ENCODE results near the gene RAP1GAP. TPM values are rescaled to one million over a fixed set of nuclear protein-coding genes. Genes with fewer than 3 reads are reported as not detected.

The RAP1GAP gene
- total RNA-seq, 2 experiments from 2014 or later, result not detected

DNA sequence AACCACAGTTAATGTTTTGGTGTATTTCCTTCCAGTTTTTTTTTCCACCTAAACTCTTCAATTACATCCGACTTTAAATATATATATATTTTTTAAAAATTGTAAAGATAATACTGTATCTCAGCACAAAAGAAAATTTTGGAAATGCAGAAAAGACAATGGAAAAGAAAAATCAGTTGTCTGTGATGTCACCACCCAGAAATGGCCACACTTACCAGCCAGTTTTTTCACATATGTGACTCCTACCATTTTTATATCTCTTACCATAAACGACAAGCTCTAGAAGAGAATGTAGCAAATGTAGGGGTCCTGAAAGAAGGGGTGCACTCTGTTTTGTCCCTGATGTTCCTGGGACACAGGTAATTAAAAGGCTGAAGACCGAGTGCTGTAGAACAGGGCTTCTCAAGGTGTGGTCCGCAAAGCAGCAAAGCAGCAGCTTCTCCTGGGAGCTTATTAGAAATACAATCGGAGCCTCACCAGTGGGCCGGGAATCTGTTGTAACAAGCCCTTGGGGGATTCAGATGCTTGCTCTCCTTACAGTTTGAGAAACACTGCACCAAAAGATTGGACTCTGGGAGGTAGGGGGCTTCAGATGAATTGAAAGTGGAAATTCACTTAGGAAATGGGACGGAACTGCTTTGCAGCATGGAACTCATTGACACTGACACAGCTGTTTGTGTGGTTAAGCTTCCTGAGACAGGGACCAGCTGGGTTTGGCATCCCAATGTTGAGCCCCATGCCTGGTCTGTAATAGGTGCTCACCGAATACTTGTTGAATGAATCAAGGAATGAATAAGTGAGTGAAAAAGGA, 115.8 kb downstream of the RAP1GAP start:
- no peaks in the 10 kb centered on the region for H3K4me1 ChIP-seq (ENCODE audit: insufficient read depth, low read length, poor library complexity, severe bottlenecking)
- TF ChIP-seq, protein P1, sequence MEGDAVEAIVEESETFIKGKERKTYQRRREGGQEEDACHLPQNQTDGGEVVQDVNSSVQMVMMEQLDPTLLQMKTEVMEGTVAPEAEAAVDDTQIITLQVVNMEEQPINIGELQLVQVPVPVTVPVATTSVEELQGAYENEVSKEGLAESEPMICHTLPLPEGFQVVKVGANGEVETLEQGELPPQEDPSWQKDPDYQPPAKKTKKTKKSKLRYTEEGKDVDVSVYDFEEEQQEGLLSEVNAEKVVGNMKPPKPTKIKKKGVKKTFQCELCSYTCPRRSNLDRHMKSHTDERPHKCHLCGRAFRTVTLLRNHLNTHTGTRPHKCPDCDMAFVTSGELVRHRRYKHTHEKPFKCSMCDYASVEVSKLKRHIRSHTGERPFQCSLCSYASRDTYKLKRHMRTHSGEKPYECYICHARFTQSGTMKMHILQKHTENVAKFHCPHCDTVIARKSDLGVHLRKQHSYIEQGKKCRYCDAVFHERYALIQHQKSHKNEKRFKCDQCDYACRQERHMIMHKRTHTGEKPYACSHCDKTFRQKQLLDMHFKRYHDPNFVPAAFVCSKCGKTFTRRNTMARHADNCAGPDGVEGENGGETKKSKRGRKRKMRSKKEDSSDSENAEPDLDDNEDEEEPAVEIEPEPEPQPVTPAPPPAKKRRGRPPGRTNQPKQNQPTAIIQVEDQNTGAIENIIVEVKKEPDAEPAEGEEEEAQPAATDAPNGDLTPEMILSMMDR (conservative IDR thresholded peaks at IDR 0.05; ENCODE audit: low read length), result no peak
- no peak for TF ChIP-seq EZH2phosphoT487 (IDR thresholded peaks at IDR 0.05; ENCODE audit: borderline replicate concordance, low read depth, low read length)
- no peak overlapping the region for H3K27ac ChIP-seq (ENCODE audit: low read depth, low read length, poor library complexity, severe bottlenecking)
- intact Hi-C loops (cut with micrococcal nuclease; ENCODE audit: unreplicated experiment), result no loop called here
- H3K79me2 ChIP-seq (ENCODE audit: insufficient read depth, low read depth, low read length), result no peaks in the 10 kb centered on the region
- no peak overlapping the region for H2AFZ ChIP-seq (ENCODE audit: low read length)
- no peaks in the 10 kb centered on the region for H3K9me2 ChIP-seq (ENCODE audit: insufficient read depth, low read length)
- ChIA-PET POLR2A (no interaction called here), CTCF (ENCODE audit: unreplicated experiment) (no interaction called here)
- H3K36me3 ChIP-seq (ENCODE audit: insufficient read depth, low read length), result no peaks in the 10 kb centered on the region
- no peaks in the 10 kb centered on the region for H3K9me3 ChIP-seq (ENCODE audit: low read length)
- no peak overlapping the region for H3K4me3 ChIP-seq (ENCODE audit: low read depth, low read length, poor library complexity, severe bottlenecking)
- no peak overlapping the region for H3K4me2 ChIP-seq (ENCODE audit: low read length)
- BruUV-seq (replicated peaks), result no TSS peak
- DNase-seq (ENCODE audit: low spot score), result no peak
- no peaks in the 10 kb centered on the region for H4K20me1 ChIP-seq (ENCODE audit: insufficient read depth, low read length)

- Histone ChIP-seq H3K36me3 (ENCODE audit: insufficient read depth, low read length) (no peaks in the 10 kb centered on the region), H3K27ac (ENCODE audit: low read depth, low read length, poor library complexity, severe bottlenecking) (no peak overlapping the region), H2AFZ (ENCODE audit: low read length) (no peak overlapping the region), H3K9me3 (ENCODE audit: low read length) (no peaks in the 10 kb centered on the region), H3K79me2 (ENCODE audit: insufficient read depth, low read depth, low read length) (no peaks in the 10 kb centered on the region), H3K9me2 (ENCODE audit: insufficient read depth, low read length) (no peaks in the 10 kb centered on the region), H3K4me2 (ENCODE audit: low read length) (no peak overlapping the region), H4K20me1 (ENCODE audit: insufficient read depth, low read length) (no peaks in the 10 kb centered on the region), H3K4me1 (ENCODE audit: insufficient read depth, low read length, poor library complexity, severe bottlenecking) (no peaks in the 10 kb centered on the region), H3K4me3 (ENCODE audit: low read depth, low read length, poor library complexity, severe bottlenecking) (no peak overlapping the region)
- no TSS peak for BruUV-seq (replicated peaks)
- DNase-seq (ENCODE audit: low spot score), result no peak
- TF ChIP-seq EZH2phosphoT487 (IDR thresholded peaks at IDR 0.05; ENCODE audit: borderline replicate concordance, low read depth, low read length), result no peak
- TF ChIP-seq, protein P1 (conservative IDR thresholded peaks at IDR 0.05; ENCODE audit: low read length), result no peak
- POLR2A ChIA-PET, result no interaction called here
- intact Hi-C loops (cut with micrococcal nuclease; ENCODE audit: unreplicated experiment), result no loop called here
- CTCF ChIA-PET (ENCODE audit: unreplicated experiment), result no interaction called here
Measured at GRCh38 chr1:21552715-21553114, 116.4 kb downstream of the RAP1GAP start.

DNA sequence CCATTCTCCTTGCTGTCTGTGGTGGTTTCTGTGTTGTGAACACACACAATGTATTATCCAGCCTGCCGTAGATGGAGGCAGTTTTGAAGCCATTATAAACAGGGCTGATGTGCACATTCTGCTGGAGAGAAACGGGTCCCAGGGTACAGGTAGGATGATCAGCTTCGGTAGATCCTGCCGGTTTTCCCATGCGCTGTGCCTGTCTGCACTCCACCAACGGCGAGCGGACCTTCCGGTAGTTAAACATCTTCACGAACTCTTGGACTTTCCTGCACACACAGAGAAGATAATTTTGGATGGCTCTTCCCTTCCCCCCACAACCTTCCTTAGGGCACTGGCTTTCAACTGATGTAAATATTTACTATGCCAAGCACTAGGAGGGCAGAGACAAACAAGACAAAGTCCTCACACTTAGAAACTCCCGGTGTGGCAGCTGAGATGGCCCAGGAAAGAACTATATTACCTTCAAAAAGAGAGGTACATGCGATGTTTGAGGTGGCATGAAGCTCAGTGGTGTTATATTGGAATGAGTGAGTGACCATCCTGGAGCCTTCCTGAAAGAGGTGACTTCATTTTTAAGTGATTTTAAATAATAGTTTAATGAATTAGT, 118.2 kb downstream of the RAP1GAP start:
- no peak overlapping the region for H2AFZ ChIP-seq (ENCODE audit: low read length)
- no peak overlapping the region for H3K27ac ChIP-seq (ENCODE audit: low read depth, low read length, poor library complexity, severe bottlenecking)
- H3K4me1 ChIP-seq (ENCODE audit: insufficient read depth, low read length, poor library complexity, severe bottlenecking), result no peaks in the 10 kb centered on the region
- TF ChIP-seq, protein P1 (conservative IDR thresholded peaks at IDR 0.05; ENCODE audit: low read length), result no peak
- no peak for TF ChIP-seq EZH2phosphoT487 (IDR thresholded peaks at IDR 0.05; ENCODE audit: borderline replicate concordance, low read depth, low read length)
- no TSS peak for BruUV-seq (replicated peaks)
- no peak overlapping the region for H3K4me3 ChIP-seq (ENCODE audit: low read depth, low read length, poor library complexity, severe bottlenecking)
- H3K4me2 ChIP-seq (ENCODE audit: low read length), result no peak overlapping the region
- POLR2A ChIA-PET, result interaction anchor here (0.6 kb wide), 1 partner anchor 483 kb away, joined by 7 read pairs; no protein-coding TSS in a partner anchor
- CTCF ChIA-PET (ENCODE audit: unreplicated experiment), result no interaction called here
- intact Hi-C loops (cut with micrococcal nuclease; ENCODE audit: unreplicated experiment), result no loop called here
- H3K36me3 ChIP-seq (ENCODE audit: insufficient read depth, low read length), result no peaks in the 10 kb centered on the region
- no peaks in the 10 kb centered on the region for H3K79me2 ChIP-seq (ENCODE audit: insufficient read depth, low read depth, low read length)
- no peaks in the 10 kb centered on the region for H4K20me1 ChIP-seq (ENCODE audit: insufficient read depth, low read length)
- H3K9me3 ChIP-seq (ENCODE audit: low read length), result no peaks in the 10 kb centered on the region
- no peak for DNase-seq (ENCODE audit: low spot score)
- no peaks in the 10 kb centered on the region for H3K9me2 ChIP-seq (ENCODE audit: insufficient read depth, low read length)
